ENCODE measurements around the gene CUEDC1.

DNA sequence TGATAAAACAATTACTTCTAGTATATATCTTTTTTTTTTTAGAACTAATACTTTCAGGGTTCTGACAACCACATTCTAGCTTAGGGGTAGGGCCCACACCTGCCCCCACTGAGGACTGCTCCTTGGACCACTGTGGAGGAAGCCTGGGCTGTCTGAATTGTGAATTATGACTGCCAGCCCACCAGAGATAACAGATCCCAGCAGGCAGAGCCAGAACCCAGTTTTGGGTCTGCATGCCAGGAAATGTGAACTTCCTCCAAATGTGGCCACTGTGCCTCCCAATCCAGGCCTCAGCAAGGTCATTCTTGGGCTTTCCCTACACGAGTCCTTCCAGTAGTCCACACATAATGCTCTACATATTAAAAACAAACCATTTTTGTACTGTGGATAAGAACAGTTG lies 16.9 kb upstream of the CUEDC1 start:
- TF ChIP-seq, protein P1, sequence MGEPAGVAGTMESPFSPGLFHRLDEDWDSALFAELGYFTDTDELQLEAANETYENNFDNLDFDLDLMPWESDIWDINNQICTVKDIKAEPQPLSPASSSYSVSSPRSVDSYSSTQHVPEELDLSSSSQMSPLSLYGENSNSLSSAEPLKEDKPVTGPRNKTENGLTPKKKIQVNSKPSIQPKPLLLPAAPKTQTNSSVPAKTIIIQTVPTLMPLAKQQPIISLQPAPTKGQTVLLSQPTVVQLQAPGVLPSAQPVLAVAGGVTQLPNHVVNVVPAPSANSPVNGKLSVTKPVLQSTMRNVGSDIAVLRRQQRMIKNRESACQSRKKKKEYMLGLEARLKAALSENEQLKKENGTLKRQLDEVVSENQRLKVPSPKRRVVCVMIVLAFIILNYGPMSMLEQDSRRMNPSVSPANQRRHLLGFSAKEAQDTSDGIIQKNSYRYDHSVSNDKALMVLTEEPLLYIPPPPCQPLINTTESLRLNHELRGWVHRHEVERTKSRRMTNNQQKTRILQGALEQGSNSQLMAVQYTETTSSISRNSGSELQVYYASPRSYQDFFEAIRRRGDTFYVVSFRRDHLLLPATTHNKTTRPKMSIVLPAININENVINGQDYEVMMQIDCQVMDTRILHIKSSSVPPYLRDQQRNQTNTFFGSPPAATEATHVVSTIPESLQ (CRISPR knock-in tag; IDR thresholded peaks at IDR 0.05) = no peak
- TF ChIP-seq CCNT2 (IDR thresholded peaks at IDR 0.05; ENCODE audit: borderline replicate concordance, extremely low read depth, insufficient read length, low read depth, low read length) = no peak
- no peak for TF ChIP-seq TAF1 (IDR thresholded peaks at IDR 0.05; ENCODE audit: control insufficient read depth, extremely low read depth, insufficient read depth, low read length, severe bottlenecking)
- no peak for TF ChIP-seq TBP (optimal IDR thresholded peaks at IDR 0.05; ENCODE audit: low read depth, low read length)
